ENCODE data around the gene ARHGAP33.
"Not testable (repeated sequence)": the region's sequence is repeated elsewhere in the genome, so short reads cannot be mapped to it uniquely, and the experiment has no call there.

The ARHGAP33 gene

DNA sequence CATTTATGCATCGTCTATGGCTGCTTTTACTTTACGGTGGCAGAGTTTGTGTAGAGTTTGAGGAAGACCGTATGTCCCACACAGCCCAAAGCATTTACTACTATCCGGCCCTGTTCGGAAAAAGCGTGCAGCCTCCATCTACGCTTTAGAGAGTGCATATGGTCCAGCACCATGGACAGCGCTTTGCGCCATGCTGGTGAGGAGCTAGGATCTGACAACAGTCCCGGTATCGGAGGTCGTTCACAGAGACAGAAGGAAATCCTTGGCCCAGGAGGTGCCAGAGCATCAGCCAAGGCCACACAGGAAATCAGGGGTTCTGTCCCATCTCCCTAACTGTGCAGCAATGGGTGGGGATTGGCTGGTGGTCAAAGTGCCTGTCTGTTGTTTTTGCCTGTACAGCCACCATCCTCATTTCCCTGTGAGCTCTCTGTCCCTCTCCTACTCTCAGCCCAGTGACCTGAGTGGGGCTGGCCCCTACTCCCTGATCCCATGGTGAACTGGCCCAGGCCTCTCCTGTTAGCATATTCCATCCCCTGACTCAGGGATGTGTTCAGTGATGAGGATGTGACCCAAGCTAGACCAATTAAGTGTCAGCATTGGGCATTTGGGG is 53.4 kb downstream of the ARHGAP33 start:
- Histone ChIP-seq H3K4me1 (ENCODE audit: control insufficient read depth, insufficient read depth, low read length) (no peaks in the 10 kb centered on the region), H3K4me3 (ENCODE audit: low read length in 2 of 2) (no peak overlapping the region), H3K27me3 (ENCODE audit: control insufficient read depth in 1 of 2, insufficient read depth in 2 of 2, low read length in 2 of 2) (peaks cover 9 to 14% of the 10 kb centered on the region in 2 donors), H3K9ac (ENCODE audit: low read length in 2 of 2) (no peak overlapping the region), H3K9me3 (ENCODE audit: control insufficient read depth in 2 of 2, low read length in 2 of 2) (peaks cover 0 to 4% of the 10 kb centered on the region in 2 donors), H3K27ac (ENCODE audit: low read length) (no peak overlapping the region), H3K36me3 (ENCODE audit: control insufficient read depth in 2 of 2, insufficient read depth in 2 of 2, low read length in 2 of 2) (no peaks in the 10 kb centered on the region)

DNA sequence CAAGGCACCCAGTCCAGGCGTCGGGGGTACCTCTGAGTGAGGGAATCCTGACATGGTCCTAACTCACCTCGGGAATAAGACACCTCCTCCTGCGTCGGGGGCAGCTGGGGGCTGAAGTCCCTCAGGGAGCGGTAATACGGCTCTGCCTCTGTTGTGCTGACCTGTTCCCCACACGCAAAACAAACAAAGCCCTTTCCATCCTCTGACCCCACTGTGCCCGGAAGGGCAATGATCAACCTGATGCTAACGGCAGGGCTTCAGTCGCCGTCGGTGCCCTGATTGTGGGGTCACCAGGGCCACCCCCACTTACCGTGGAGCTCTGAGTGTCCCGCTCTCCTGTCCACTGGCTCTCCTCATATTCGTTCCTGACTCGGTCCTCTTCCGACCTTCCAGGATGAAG is 55.6 kb downstream of the ARHGAP33 start:
- no peak overlapping the region for H3K4me3 ChIP-seq (ENCODE audit: low read length in 2 of 2)
- H3K4me1 ChIP-seq (ENCODE audit: control insufficient read depth, insufficient read depth, low read length), result no peaks in the 10 kb centered on the region
- H3K36me3 ChIP-seq (ENCODE audit: control insufficient read depth in 2 of 2, insufficient read depth in 2 of 2, low read length in 2 of 2), result no peaks in the 10 kb centered on the region
- H3K27ac ChIP-seq (ENCODE audit: low read length), result no peak overlapping the region
- H3K27me3 ChIP-seq (ENCODE audit: control insufficient read depth in 1 of 2, insufficient read depth in 2 of 2, low read length in 2 of 2), result peaks cover 9 to 21% of the 10 kb centered on the region in 2 donors
- no peak overlapping the region for H3K9ac ChIP-seq (ENCODE audit: low read length in 2 of 2)
- H3K9me3 ChIP-seq (ENCODE audit: control insufficient read depth in 2 of 2, low read length in 2 of 2), result peaks cover 0 to 4% of the 10 kb centered on the region in 2 donors

DNA sequence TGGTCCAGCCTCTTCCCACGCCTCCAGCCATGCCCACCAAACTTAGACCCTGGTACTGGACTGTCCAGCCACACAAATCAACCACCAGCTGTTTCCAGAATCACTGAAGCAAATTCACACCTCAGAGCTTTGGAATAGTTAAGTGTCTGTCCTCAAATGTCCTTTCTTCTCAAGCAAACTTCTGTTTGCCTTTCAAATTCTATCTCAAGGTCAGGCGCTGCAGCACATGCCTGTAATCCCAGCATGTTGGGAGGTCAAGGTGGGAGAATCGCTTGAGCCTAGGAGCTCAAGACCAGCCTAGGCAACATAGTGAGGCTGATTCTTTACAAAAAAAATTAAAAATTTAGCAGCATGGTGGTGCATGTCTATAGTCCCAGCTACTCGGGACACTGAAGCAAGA is 56.7 kb downstream of the ARHGAP33 start:
- no peak overlapping the region for H3K27ac ChIP-seq (ENCODE audit: low read length)
- H3K9ac ChIP-seq (ENCODE audit: low read length in 2 of 2), result no peak overlapping the region
- peaks cover 0 to 4% of the 10 kb centered on the region in 2 donors for H3K9me3 ChIP-seq (ENCODE audit: control insufficient read depth in 2 of 2, low read length in 2 of 2)
- no peaks in the 10 kb centered on the region for H3K36me3 ChIP-seq (ENCODE audit: control insufficient read depth in 2 of 2, insufficient read depth in 2 of 2, low read length in 2 of 2)
- peaks cover 7 to 21% of the 10 kb centered on the region in 2 donors for H3K27me3 ChIP-seq (ENCODE audit: control insufficient read depth in 1 of 2, insufficient read depth in 2 of 2, low read length in 2 of 2)
- H3K4me1 ChIP-seq (ENCODE audit: control insufficient read depth, insufficient read depth, low read length), result no peaks in the 10 kb centered on the region
- no peak overlapping the region for H3K4me3 ChIP-seq (ENCODE audit: low read length in 2 of 2)

DNA sequence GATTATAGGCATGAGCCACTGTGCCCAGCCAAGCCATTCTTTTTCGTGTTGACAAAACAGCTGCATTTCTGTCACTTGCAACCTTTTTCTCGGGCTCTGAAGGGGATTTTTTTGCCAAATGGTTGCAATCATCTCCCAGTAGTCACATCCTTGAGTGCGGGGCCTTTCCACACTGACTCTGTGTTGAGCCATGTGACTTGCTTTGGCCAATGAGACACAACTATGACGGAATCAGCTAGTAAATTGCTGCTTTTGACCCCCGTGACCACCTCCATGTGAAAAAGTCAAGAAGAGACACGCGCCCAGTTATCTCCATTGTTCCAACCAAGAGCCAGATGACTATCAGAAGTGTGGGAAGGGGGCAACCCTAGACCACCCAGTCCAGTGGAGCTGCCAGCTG is 58.6 kb downstream of the ARHGAP33 start:
- H3K27ac ChIP-seq (ENCODE audit: low read length), result no peak overlapping the region
- H3K9ac ChIP-seq (ENCODE audit: low read length in 2 of 2), result no peak overlapping the region
- H3K27me3 ChIP-seq (ENCODE audit: control insufficient read depth in 1 of 2, insufficient read depth in 2 of 2, low read length in 2 of 2), result peaks cover 6 to 21% of the 10 kb centered on the region in 2 donors
- no peak overlapping the region for H3K4me3 ChIP-seq (ENCODE audit: low read length in 2 of 2)
- H3K9me3 ChIP-seq (ENCODE audit: control insufficient read depth in 2 of 2, low read length in 2 of 2), result peaks cover 0 to 6% of the 10 kb centered on the region in 2 donors
- H3K4me1 ChIP-seq (ENCODE audit: control insufficient read depth, insufficient read depth, low read length), result no peaks in the 10 kb centered on the region
- no peaks in the 10 kb centered on the region for H3K36me3 ChIP-seq (ENCODE audit: control insufficient read depth in 2 of 2, insufficient read depth in 2 of 2, low read length in 2 of 2)

DNA sequence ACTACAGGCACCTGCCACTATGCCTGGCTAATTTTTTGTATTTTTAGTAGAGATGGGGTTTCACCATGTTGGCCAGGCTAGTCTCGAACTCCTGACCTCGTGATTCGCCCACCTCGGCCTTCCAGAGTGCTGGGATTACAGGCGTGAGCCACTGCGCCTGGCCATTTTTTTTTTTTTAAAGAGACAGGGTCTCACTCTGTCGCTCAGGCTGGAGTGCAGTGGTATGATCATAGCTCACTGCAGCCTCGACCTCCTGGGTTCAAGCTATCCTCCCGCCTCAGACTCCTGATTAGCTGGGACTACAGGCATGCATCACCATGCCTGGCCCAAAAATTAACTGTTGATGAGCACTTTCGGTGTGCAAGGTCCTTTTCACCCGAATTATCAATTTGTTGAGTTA is 60.7 kb downstream of the ARHGAP33 start:
- not testable (repeated sequence) for H3K9ac ChIP-seq (ENCODE audit: low read length in 2 of 2); H3K36me3 ChIP-seq (ENCODE audit: control insufficient read depth in 2 of 2, insufficient read depth in 2 of 2, low read length in 2 of 2); H3K27ac ChIP-seq (ENCODE audit: low read length); H3K9me3 ChIP-seq (ENCODE audit: control insufficient read depth in 2 of 2, low read length in 2 of 2); H3K4me3 ChIP-seq (ENCODE audit: low read length in 2 of 2); H3K4me1 ChIP-seq (ENCODE audit: control insufficient read depth, insufficient read depth, low read length)
- H3K27me3 ChIP-seq (ENCODE audit: control insufficient read depth in 1 of 2, insufficient read depth in 2 of 2, low read length in 2 of 2), result peaks cover 3 to 18% of the 10 kb centered on the region in 2 donors
